Tibial nerve (tissue), 4 donors: ENCODE measurements around the gene CCDC24.

ENCODE experiments used
- CTCF ChIP-seq, 5 experiments: fragments of 200-600 bp in 3 of 5; fragments of 450-650 bp in 2 of 5; sonication (generic) in 3 of 5; IDR thresholded peaks; one replicate each; pipeline ENCODE4 v1.5.1; 2016 to 2019; ENCODE audit warnings: antibody characterized with exemption in 5 of 5, mild to moderate bottlenecking in 3 of 5, moderate library complexity in 2 of 5
- EP300 ChIP-seq, 2 donors: sonication (generic); formaldehyde crosslinking; IDR thresholded peaks; one replicate each; pipeline ENCODE4 v1.6.1; 2017; ENCODE audit warnings: antibody characterized with exemption in 2 of 2, mild to moderate bottlenecking in 1 of 2

- TF ChIP-seq CTCF (IDR thresholded peaks at IDR 0.05) (peak; percentile 64 to 92 (median 87)), EP300 (IDR thresholded peaks at IDR 0.05) (peak; percentile 54 to 91)
Observed at GRCh38 chr1:43946236-43947060, 45.0 kb upstream of the CCDC24 start, which contains the start of gene IPO13.
